Measurements from ENCODE around the gene NCAPG2.

NCAPG2 gene

DNA sequence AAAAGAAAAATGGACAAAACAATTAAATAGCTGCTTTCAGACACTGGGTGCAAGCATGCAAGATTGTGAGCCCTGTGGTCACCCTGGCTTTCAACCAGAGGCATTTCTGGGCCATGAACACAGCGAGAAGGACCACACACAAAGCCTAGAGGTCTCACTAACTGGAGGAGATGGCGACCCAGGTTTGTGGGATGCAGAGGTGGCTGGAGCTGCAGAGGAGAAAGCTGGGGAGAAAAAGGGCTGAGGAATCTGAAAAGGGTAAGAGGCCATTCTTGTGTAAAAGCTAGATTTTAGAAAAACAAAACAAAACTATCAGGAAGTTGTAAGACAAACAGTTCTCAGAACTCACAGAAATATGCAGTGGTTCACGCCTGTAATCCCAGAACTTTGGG is 86.9 kb downstream of the NCAPG2 start:
- DNase-seq (ENCODE audit: low read depth), result peak; percentile 45
- TF ChIP-seq, protein P1, sequence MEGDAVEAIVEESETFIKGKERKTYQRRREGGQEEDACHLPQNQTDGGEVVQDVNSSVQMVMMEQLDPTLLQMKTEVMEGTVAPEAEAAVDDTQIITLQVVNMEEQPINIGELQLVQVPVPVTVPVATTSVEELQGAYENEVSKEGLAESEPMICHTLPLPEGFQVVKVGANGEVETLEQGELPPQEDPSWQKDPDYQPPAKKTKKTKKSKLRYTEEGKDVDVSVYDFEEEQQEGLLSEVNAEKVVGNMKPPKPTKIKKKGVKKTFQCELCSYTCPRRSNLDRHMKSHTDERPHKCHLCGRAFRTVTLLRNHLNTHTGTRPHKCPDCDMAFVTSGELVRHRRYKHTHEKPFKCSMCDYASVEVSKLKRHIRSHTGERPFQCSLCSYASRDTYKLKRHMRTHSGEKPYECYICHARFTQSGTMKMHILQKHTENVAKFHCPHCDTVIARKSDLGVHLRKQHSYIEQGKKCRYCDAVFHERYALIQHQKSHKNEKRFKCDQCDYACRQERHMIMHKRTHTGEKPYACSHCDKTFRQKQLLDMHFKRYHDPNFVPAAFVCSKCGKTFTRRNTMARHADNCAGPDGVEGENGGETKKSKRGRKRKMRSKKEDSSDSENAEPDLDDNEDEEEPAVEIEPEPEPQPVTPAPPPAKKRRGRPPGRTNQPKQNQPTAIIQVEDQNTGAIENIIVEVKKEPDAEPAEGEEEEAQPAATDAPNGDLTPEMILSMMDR (conservative IDR thresholded peaks at IDR 0.05; ENCODE audit: low read length), result no peak
- no peak overlapping the region for H3K4me3 ChIP-seq (ENCODE audit: low read length)

DNA sequence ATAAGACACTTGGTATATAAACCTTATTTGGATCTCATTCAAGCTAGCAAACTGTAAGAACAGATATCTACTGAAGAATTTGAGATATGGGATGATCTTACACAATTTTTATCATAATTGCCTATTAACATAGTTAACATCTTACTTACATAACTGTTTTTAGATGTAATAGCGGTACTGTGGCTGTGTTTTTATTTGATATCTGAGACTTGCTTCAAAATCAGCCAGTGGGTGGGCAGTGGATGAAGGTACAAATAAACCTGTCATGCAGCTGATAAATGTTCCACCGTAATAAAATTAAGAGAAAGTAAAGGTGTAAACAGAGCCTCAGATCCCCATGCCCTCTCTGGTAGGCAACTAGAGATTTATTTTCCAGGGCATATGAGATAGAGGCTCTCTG is 88.6 kb downstream of the NCAPG2 start:
- no peak overlapping the region for H3K4me3 ChIP-seq (ENCODE audit: low read length)
- no peak for DNase-seq (ENCODE audit: low read depth)
- TF ChIP-seq, protein P1 (conservative IDR thresholded peaks at IDR 0.05; ENCODE audit: low read length), result no peak

DNA sequence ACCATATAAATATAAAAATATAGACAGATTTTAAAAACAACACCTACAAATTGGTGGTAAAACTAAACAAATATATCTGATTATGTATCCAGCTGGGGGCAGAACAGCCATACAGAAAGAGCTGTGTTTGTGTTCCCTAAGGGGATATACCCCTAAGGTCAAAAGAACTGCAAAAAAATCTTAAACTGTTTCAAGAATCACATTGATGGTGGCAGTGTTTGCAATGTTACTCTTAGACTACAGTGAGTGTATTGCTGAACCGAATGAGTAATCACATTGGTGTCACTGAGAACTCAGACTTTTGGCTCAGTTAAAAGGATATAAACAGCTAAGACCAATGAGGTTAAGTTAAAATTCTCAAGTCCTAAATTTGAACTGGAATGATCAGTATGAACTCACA is 89.9 kb downstream of the NCAPG2 start:
- H3K4me3 ChIP-seq (ENCODE audit: low read length), result no peak overlapping the region
- TF ChIP-seq, protein P1 (conservative IDR thresholded peaks at IDR 0.05; ENCODE audit: low read length), result 0 out of 2 replicates have a peak, but pooled peaks have one; percentile 13
- peak; percentile 68 for DNase-seq (ENCODE audit: low read depth)

DNA sequence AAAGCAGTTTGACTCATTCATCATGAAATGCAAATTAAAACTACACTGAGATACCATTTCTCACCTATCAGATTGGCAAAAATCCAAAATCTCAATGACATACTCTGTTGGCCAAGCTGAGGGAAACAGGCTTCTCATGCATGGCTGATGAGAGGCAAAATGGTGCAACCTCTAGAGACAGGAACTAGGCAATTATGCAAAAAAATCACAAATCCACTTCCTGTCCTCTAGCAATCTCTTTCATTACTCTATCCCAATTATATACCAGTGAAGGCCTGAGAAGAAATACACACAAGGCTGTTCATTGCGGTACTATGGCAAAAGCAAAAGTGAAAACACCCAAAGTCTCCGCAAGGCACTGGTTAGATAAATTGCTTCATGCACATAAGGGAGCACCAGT is 91.1 kb downstream of the NCAPG2 start:
- TF ChIP-seq, protein P1 (conservative IDR thresholded peaks at IDR 0.05; ENCODE audit: low read length), result no peak
- no peak overlapping the region for H3K4me3 ChIP-seq (ENCODE audit: low read length)
- DNase-seq (ENCODE audit: low read depth), result no peak

DNA sequence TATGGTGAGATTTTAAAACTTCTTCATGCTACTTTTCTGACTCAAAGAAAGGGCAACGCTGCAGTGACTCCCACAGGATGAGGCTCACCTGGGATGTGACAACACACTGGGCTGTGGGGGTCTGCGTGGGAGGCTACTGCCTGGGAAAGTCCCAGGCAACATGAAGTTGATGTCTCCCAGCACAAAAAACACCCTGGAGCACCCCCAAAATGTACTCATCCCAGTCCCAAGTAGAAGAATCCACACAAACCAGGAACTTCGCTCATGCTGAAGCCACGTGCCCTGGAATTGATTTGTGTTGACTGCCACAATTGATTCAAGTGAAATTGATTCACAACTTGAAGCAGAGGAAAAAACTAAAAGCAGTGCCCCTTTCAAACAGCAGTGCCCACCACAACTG is 92.1 kb downstream of the NCAPG2 start:
- no peak for DNase-seq (ENCODE audit: low read depth)
- TF ChIP-seq, protein P1 (conservative IDR thresholded peaks at IDR 0.05; ENCODE audit: low read length), result no peak
- H3K4me3 ChIP-seq (ENCODE audit: low read length), result no peak overlapping the region

DNA sequence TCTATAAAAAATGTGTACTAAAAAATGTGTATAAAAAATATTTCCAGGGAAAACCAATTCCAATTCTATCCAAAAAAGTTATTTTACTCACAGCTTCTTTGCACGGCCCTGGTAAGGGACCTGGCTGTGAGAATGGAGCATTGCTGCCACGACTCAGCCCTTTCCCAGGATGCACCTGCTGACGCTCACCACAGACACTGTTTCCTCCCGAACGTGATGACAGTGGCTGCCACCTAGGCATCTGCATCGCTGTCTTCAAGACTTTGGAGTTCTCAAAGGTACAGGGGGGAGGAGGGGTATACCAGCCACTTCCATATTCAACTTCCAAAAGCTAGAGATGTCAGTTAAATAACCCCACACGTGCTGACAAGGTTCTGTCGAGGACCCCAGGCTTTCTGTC is 93.1 kb downstream of the NCAPG2 start:
- DNase-seq (ENCODE audit: low read depth), result no peak
- no peak overlapping the region for H3K4me3 ChIP-seq (ENCODE audit: low read length)
- TF ChIP-seq, protein P1 (conservative IDR thresholded peaks at IDR 0.05; ENCODE audit: low read length), result no peak

DNA sequence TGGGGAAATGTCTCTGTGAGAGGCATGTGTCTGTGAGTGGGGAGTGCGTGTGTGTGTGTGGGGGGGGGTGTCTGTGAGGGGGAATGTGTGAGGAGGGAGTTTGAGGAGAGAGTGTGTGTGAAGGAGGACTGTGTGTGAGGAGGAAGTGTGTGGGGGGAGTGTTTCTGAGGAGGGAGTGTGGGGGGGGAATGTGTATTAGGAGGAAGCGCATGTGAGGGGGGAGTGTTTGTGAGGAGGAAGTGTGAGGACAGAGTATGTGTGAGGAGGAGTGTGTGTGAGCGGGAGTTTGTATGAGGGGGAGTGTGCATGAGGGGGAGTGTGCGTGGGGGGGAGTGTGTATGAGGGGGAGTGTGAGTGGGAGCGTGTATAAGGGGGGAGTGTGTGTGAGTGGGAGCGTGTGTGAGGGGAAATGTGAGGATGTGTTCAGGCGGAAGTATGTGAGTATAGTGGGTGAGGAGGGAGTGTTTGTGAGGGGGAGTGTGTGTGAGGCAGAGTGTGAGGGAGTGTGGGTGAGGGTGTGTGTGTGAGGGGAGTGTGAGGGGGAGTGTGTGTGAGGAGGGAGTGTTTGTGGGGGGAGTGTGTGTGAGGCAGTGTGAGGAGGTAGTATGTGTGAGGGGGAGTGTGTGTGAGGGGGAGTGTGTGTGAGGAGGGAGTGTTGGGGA is 95.2 kb downstream of the NCAPG2 start:
- no peak for DNase-seq (ENCODE audit: low read depth)
- H3K4me3 ChIP-seq (ENCODE audit: low read length), result no peak overlapping the region
- TF ChIP-seq, protein P1 (conservative IDR thresholded peaks at IDR 0.05; ENCODE audit: low read length), result no peak
